ENCODE measurements around the gene C1orf159.

GRCh38 chr1:1071486-1072298, 44.2 kb downstream of the C1orf159 start:
- TF ChIP-seq CTCF (IDR thresholded peaks at IDR 0.05) (no peak), POLR2A (IDR thresholded peaks at IDR 0.05) (no peak)

Data from testis (tissue), 2 donors.